ENCODE measurements around the gene OR8A1.
"Not testable (repeated sequence)": the region's sequence is repeated elsewhere in the genome, so short reads cannot be mapped to it uniquely, and the experiment has no call there.

The OR8A1 gene

DNA sequence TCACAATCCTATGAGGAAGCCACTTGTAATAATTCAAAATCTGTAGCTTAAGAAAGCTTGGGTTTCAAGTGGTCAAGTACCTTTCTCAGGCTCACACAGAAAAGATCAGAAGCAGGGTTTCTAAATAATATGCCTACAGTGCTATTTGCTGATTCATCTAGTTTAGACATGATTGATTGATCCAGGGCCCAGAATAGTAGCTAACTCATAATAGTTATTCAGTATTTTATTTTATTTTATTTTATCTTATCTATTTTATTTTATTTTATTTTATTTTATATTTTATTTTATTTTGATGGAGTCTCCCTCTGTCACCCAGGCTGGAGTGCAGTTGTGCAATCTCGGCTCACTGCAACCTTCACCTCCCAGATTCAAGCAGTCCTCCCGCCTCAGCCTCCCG lies 25.5 kb downstream of the OR8A1 start:
- no peak for DNase-seq

- no peak for DNase-seq
Observed at GRCh38 chr11:124597626-124598025, 27.8 kb downstream of the OR8A1 start.

GRCh38 chr11:124600621-124601320 lies 31.0 kb downstream of the OR8A1 start:
- DNase-seq, result no peak

- DNase-seq, result no peak
Observed at GRCh38 chr11:124602193-124602592, 32.4 kb downstream of the OR8A1 start.

- not testable (repeated sequence) for DNase-seq
Observed at GRCh38 chr11:124602723-124603122, 32.9 kb downstream of the OR8A1 start.

GRCh38 chr11:124605719-124606118 lies 35.9 kb downstream of the OR8A1 start:
- no peak for DNase-seq

DNA sequence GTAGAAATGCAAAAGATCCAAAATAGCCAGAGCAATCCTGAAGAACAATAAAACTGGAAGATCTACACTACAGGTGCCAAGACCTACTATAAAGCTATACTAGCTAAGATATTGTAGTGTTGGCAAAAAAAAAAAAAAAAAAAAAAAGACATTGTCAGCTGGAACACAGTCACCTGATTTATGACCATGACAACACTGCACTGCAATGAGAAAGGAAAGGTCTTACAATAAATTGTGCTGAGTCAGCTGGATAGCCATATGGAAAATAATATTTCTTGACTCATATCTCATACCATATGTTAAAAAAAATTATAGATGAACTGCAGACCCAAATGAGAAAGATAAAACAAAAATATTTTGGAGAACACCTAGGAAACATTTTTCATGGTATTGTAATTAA lies 38.4 kb downstream of the OR8A1 start:
- no peak for DNase-seq

- no peak for DNase-seq
Observed at GRCh38 chr11:124610295-124610694, 40.5 kb downstream of the OR8A1 start.

DNA sequence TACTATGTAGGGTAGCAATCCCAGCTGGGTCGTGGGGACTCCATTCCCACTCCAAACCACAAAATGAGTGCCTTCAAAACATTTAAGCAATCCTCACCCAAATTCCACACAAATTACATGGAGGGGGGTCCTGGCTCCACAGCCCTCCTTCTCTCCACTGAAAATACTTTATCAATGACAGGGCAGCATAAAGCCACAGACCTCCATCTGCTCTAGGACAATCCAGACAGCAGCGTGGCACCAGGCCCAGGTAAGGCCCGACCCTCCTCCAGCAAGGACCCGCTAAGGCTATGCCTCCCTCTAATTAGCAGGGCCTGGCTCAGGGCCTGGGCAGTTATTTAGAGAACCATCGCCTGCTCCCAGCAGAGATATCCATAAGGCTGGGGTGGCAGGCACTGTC lies 41.3 kb downstream of the OR8A1 start, which contains the start of gene PANX3:
PANX3 (plus strand) TSS at position 365 of the 400 bp plus-strand sequence. CDS start 129 bp downstream, outside the sequence.
- no peak for DNase-seq

DNA sequence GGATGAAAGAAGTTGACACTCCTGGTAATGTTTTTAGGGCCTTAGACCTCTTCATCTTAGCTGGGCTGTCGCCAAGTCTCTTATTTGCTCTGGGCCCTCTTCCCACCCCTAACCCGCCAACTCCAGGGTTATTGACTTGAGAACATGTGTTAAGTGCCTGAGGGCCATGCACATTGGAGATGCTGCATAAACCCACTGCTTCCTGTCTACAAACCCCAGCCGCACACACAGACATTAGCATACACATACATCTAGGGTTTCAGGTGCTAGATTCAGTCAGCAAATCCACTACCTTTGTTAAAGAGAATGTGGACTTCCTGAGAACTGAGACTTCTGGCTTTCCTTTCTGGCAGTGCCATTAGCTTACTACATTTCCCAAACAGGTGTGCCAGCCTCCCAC lies 42.2 kb downstream of the OR8A1 start:
- DNase-seq, result no peak

GRCh38 chr11:124612567-124613246 lies 42.9 kb downstream of the OR8A1 start:
- DNase-seq, result peak; percentile 8

DNA sequence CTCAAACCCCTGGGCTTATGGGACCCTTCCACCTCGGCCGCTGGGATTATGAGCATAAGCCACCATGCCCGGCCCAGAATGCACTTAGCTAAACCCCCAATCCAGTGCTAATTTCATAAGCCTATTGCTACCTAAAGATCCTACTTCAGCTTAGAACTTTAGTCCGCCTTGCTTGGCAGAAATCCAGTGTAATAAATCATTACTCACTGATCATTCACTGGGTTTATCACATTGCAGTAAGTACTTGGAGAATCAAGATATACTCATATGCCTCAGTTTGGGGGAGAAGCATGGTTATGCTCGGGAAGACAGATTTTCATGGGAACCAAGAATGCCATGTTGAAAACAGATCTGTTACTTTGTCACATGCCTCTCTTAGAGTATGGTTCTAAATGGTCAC lies 49.1 kb downstream of the OR8A1 start:
- DNase-seq, result no peak
